ENCODE results near the gene OR52B6.

DNA sequence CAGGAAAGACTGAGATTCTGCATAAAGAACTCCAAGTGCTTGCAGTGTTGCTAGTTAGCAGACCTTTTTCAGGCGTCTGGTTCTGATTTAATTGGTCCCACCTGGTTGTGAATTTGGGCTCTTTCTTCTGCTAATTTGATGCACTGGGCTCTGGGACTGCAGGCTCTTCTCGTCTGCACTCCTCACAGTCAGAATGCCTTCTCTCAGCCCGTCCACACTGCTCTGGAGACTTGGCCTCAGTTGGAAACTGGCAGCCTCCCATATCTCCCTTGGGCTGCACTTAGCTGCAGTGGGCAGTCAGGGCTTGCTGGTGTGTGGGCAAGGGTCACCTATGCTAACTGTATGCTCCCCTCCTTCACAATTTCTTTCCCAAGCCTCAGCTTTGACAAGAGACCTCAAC, 17.3 kb downstream of the OR52B6 start:
- TF ChIP-seq BHLHE40 (IDR thresholded peaks at IDR 0.05; ENCODE audit: borderline replicate concordance): no peak
- no peak for TF ChIP-seq ELF4 (IDR thresholded peaks at IDR 0.05)
- no peak for TF ChIP-seq PKNOX1 (IDR thresholded peaks at IDR 0.05)
- TF ChIP-seq SP1 (IDR thresholded peaks at IDR 0.05): no peak
- no peak for TF ChIP-seq NFRKB (IDR thresholded peaks at IDR 0.05)
- no peak for TF ChIP-seq ZNF384 (IDR thresholded peaks at IDR 0.05)
- no peak for TF ChIP-seq SUZ12 (IDR thresholded peaks at IDR 0.05)
- TF ChIP-seq FOXK2 (IDR thresholded peaks at IDR 0.05): no peak
- no peak for TF ChIP-seq ARNT (IDR thresholded peaks at IDR 0.05)
- TF ChIP-seq TARDBP (IDR thresholded peaks at IDR 0.05): no peak
- TF ChIP-seq FOXM1 (IDR thresholded peaks at IDR 0.05; ENCODE audit: borderline replicate concordance): no peak
- TF ChIP-seq LEF1 (IDR thresholded peaks at IDR 0.05; ENCODE audit: borderline replicate concordance): no peak
- TF ChIP-seq FOXA1 (IDR thresholded peaks at IDR 0.05): no peak
- no peak for TF ChIP-seq L3MBTL2 (conservative IDR thresholded peaks at IDR 0.05)
